SH-SY5Y (cell line): ENCODE results near the gene SHROOM4.

Source experiments
- GATA2 ChIP-seq: IDR thresholded peaks from 2 replicates; pipeline ENCODE4 v1.6.1; 2011; ENCODE audit warnings: mild to moderate bottlenecking, low read depth, low read length
- GATA3 ChIP-seq: IDR thresholded peaks from 2 replicates; pipeline ENCODE4 v1.6.1; 2011; ENCODE audit warnings: low read depth, mild to moderate bottlenecking, low read length, moderate library complexity

- no peak for TF ChIP-seq GATA2
- TF ChIP-seq GATA3: no peak
These were observed 25.0 kb upstream of the SHROOM4 start for GRCh38 chrX:50838820-50839600.
